ENCODE measurements around the gene DCLK2. TPM values are rescaled to one million over a fixed set of nuclear protein-coding genes. Genes with fewer than 3 reads are reported as not detected.
A peak's percentile ranks its signal among the peaks of the same experiment; 100 is the strongest.

DCLK2 gene
- polyA plus RNA-seq, 1 donor from 2014 or later: 134 TPM

DNA sequence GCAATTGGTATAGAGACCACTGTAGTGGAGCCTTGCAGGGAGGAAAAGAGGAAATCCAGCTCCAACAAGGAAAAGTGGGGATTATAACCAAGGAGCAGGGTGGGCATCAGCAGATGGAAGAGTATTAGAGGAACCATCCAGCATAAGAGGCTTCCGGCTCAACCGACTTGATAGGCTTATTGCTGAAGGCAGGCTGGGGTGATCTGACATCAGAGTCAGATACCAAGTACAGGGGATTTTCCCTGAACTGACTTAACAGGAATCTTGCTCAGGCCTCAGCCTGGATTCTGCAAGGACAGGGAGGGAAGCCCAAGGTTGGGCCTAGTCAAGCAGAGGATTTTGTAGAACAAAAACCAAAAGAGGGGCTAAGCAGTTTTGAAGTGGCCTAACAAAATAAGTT is 129.6 kb downstream of the DCLK2 start:
- Histone ChIP-seq H2AFZ (ENCODE audit: low read depth, low read length) (no peak overlapping the region), H3K4me2 (ENCODE audit: low read length) (no peak overlapping the region), H3K27me3 (ENCODE audit: insufficient read depth, low read depth, low read length) (no peaks in the 10 kb centered on the region), H3K4me3 (ENCODE audit: low read length) (no peak overlapping the region), H3K9ac (ENCODE audit: low read length) (no peak overlapping the region), H3K9me3 (ENCODE audit: low read length) (no peaks in the 10 kb centered on the region), H3K27ac (ENCODE audit: low read length) (peak overlapping the region; percentile 55), H4K20me1 (ENCODE audit: insufficient read depth) (no peaks in the 10 kb centered on the region), H3K9me2 (ENCODE audit: insufficient read depth, low read length) (no peaks in the 10 kb centered on the region), H3K79me2 (replicated peaks; ENCODE audit: insufficient read depth, low read length) (peaks cover 4% of the 10 kb centered on the region), H3K36me3 (ENCODE audit: insufficient read depth, low read length) (no peaks in the 10 kb centered on the region), H3F3A (ENCODE audit: insufficient read depth, low read length, poor library complexity, severe bottlenecking) (peaks cover 4% of the 10 kb centered on the region)
- TF ChIP-seq MXI1 (conservative IDR thresholded peaks at IDR 0.05; ENCODE audit: poor library complexity, severe bottlenecking): no peak
- TF ChIP-seq, protein P1, sequence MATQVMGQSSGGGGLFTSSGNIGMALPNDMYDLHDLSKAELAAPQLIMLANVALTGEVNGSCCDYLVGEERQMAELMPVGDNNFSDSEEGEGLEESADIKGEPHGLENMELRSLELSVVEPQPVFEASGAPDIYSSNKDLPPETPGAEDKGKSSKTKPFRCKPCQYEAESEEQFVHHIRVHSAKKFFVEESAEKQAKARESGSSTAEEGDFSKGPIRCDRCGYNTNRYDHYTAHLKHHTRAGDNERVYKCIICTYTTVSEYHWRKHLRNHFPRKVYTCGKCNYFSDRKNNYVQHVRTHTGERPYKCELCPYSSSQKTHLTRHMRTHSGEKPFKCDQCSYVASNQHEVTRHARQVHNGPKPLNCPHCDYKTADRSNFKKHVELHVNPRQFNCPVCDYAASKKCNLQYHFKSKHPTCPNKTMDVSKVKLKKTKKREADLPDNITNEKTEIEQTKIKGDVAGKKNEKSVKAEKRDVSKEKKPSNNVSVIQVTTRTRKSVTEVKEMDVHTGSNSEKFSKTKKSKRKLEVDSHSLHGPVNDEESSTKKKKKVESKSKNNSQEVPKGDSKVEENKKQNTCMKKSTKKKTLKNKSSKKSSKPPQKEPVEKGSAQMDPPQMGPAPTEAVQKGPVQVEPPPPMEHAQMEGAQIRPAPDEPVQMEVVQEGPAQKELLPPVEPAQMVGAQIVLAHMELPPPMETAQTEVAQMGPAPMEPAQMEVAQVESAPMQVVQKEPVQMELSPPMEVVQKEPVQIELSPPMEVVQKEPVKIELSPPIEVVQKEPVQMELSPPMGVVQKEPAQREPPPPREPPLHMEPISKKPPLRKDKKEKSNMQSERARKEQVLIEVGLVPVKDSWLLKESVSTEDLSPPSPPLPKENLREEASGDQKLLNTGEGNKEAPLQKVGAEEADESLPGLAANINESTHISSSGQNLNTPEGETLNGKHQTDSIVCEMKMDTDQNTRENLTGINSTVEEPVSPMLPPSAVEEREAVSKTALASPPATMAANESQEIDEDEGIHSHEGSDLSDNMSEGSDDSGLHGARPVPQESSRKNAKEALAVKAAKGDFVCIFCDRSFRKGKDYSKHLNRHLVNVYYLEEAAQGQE (IDR thresholded peaks at IDR 0.05; ENCODE audit: borderline replicate concordance): no peak
- no peak for TF ChIP-seq RAD21 (conservative IDR thresholded peaks at IDR 0.05)
- TF ChIP-seq EZH2 (IDR thresholded peaks at IDR 0.05; ENCODE audit: borderline replicate concordance, insufficient read depth, low read length, poor library complexity, severe bottlenecking): no peak
- TF ChIP-seq POLR2AphosphoS5 (IDR thresholded peaks at IDR 0.05): no peak
- TF ChIP-seq, protein P2, sequence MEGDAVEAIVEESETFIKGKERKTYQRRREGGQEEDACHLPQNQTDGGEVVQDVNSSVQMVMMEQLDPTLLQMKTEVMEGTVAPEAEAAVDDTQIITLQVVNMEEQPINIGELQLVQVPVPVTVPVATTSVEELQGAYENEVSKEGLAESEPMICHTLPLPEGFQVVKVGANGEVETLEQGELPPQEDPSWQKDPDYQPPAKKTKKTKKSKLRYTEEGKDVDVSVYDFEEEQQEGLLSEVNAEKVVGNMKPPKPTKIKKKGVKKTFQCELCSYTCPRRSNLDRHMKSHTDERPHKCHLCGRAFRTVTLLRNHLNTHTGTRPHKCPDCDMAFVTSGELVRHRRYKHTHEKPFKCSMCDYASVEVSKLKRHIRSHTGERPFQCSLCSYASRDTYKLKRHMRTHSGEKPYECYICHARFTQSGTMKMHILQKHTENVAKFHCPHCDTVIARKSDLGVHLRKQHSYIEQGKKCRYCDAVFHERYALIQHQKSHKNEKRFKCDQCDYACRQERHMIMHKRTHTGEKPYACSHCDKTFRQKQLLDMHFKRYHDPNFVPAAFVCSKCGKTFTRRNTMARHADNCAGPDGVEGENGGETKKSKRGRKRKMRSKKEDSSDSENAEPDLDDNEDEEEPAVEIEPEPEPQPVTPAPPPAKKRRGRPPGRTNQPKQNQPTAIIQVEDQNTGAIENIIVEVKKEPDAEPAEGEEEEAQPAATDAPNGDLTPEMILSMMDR (IDR thresholded peaks at IDR 0.05; ENCODE audit: poor library complexity, severe bottlenecking): no peak
- no peak for TF ChIP-seq SMC3 (conservative IDR thresholded peaks at IDR 0.05; ENCODE audit: poor library complexity)
- no peak for TF ChIP-seq EP300 (conservative IDR thresholded peaks at IDR 0.05; ENCODE audit: poor library complexity, severe bottlenecking)
- no peak for TF ChIP-seq TAF1 (IDR thresholded peaks at IDR 0.05; ENCODE audit: low read depth)

DNA sequence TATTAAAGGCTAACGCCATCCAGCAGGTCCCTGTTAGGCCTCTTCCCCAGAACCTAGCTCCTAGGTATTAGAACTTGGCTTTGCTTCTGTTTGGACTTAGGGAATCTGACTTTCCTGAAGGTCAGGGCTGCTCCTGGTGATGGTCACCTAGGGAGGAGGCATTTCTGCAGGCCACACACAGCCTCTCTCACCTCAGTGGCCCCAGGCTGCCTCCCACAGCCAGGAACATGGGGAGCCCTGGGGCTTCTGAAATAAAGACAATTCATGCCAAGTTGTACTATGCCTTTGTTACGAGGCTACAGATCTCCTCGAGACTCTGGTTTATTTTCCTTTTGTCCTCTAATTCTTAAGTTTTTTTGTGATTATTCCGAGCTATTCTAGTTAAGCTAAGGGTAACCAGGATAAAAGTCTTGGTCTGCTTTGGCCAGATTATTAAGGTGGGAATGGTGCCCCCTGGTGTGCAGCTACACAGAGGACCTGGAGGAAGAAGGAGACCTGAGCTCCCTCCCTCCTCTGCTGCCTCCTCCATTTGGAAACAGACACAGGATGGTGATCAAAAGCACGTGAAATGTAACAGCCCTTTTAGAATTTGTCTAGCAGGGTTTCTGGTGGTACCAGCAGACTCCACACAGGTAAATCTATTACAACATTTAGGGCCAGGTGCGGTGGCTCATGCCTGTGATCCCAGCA is 131.0 kb downstream of the DCLK2 start:
- Histone ChIP-seq H3K36me3 (ENCODE audit: insufficient read depth, low read length) (no peaks in the 10 kb centered on the region), H3K4me3 (ENCODE audit: low read length) (no peak overlapping the region), H3K27ac (ENCODE audit: low read length) (no peak overlapping the region), H2AFZ (ENCODE audit: low read depth, low read length) (no peak overlapping the region), H3K9ac (ENCODE audit: low read length) (no peak overlapping the region), H4K20me1 (ENCODE audit: insufficient read depth) (no peaks in the 10 kb centered on the region), H3K9me3 (ENCODE audit: low read length) (no peaks in the 10 kb centered on the region), H3K4me2 (ENCODE audit: low read length) (no peak overlapping the region), H3K9me2 (ENCODE audit: insufficient read depth, low read length) (no peaks in the 10 kb centered on the region), H3K27me3 (ENCODE audit: insufficient read depth, low read depth, low read length) (no peaks in the 10 kb centered on the region), H3F3A (ENCODE audit: insufficient read depth, low read length, poor library complexity, severe bottlenecking) (peaks cover 4% of the 10 kb centered on the region), H3K79me2 (replicated peaks; ENCODE audit: insufficient read depth, low read length) (peaks cover 4% of the 10 kb centered on the region)
- TF ChIP-seq SMC3 (conservative IDR thresholded peaks at IDR 0.05; ENCODE audit: poor library complexity) (peak; percentile 42), MXI1 (conservative IDR thresholded peaks at IDR 0.05; ENCODE audit: poor library complexity, severe bottlenecking) (no peak), POLR2AphosphoS5 (IDR thresholded peaks at IDR 0.05) (no peak), TAF1 (IDR thresholded peaks at IDR 0.05; ENCODE audit: low read depth) (no peak), RAD21 (conservative IDR thresholded peaks at IDR 0.05) (peak; percentile 53)
- TF ChIP-seq, protein P1 (IDR thresholded peaks at IDR 0.05; ENCODE audit: borderline replicate concordance): no peak
